GM23338 (cell line): ENCODE results near the gene ACE2. TPM values are rescaled to one million over a fixed set of nuclear protein-coding genes. Genes with fewer than 3 reads are reported as not detected.
A peak's percentile ranks its signal among the peaks of the same experiment; 100 is the strongest.

Experiments
- ATAC-seq: fragments of 200-7000 bp; cut with Tn5 transposase; 3 replicates; pipeline ENCODE4 v1.9.1; 2020
- DNase-seq: peaks from one replicate; pipeline ENCODE4 v3.0.0-alpha.2; 2015; ENCODE audit warnings: low spot score
- H2AFZ ChIP-seq: fragments of 200-600 bp; sonication (generic); 2 replicates; pipeline ENCODE4 v1.8.0; 2016; ENCODE audit warnings: antibody characterized with exemption, mild to moderate bottlenecking, moderate library complexity
- H3F3A ChIP-seq: fragments of 200-600 bp; sonication (generic); replicated peaks from 2 replicates; pipeline ENCODE4 v1.8.0; 2017; ENCODE audit warnings: antibody characterized with exemption, mixed run types, low read depth
- H3K27ac ChIP-seq: fragments of 200-600 bp; sonication (generic); 2 replicates; pipeline ENCODE4 v1.6.1; 2016; ENCODE audit warnings: low read depth
- H3K27me3 ChIP-seq: fragments of 200-600 bp; sonication (generic); 2 replicates; pipeline ENCODE4 v1.8.0; 2016; ENCODE audit warnings: mild to moderate bottlenecking, mixed run types, moderate library complexity; ENCODE audit not compliant: insufficient read depth
- H3K36me3 ChIP-seq: fragments of 200-600 bp; sonication (generic); 2 replicates; pipeline ENCODE4 v1.8.0; 2016; ENCODE audit warnings: mild to moderate bottlenecking; ENCODE audit not compliant: insufficient read depth
- H3K4me1 ChIP-seq: fragments of 200-600 bp; sonication (generic); 2 replicates; pipeline ENCODE4 v1.8.0; 2016; ENCODE audit warnings: mild to moderate bottlenecking, moderate library complexity; ENCODE audit not compliant: insufficient read depth
- H3K4me2 ChIP-seq: fragments of 200-600 bp; sonication (generic); 2 replicates; pipeline ENCODE4 v1.7.1; 2017; ENCODE audit warnings: mixed run types
- H3K4me3 ChIP-seq: fragments of 200-600 bp; sonication (generic); 2 replicates; pipeline ENCODE4 v1.6.1; 2016; ENCODE audit warnings: mixed run types
- H3K79me2 ChIP-seq: fragments of 200-600 bp; sonication (generic); replicated peaks from 2 replicates; pipeline ENCODE4 v1.8.0; 2017; ENCODE audit warnings: mild to moderate bottlenecking; ENCODE audit not compliant: insufficient read depth
- H3K9me2 ChIP-seq: fragments of 200-600 bp; sonication (generic); 2 replicates; pipeline ENCODE4 v1.8.0; 2017; ENCODE audit not compliant: insufficient read depth
- H4K20me1 ChIP-seq: fragments of 200-600 bp; sonication (generic); replicated peaks from 2 replicates; pipeline ENCODE4 v1.8.0; 2017; ENCODE audit warnings: mild to moderate bottlenecking; ENCODE audit not compliant: insufficient read depth
- H3K27ac Mint-ChIP-seq: 2 replicates; pipeline ENCODE4 v1.8.0; 2020; ENCODE audit warnings: inconsistent platforms, mild to moderate bottlenecking, moderate library complexity, mixed read lengths
- H3K27me3 Mint-ChIP-seq: 3 replicates; pipeline ENCODE4 v1.8.0; 2022; ENCODE audit warnings: low read depth, mild to moderate bottlenecking, moderate library complexity, mixed read lengths, inconsistent platforms; ENCODE audit not compliant: insufficient read depth, poor library complexity
- H3K36me3 Mint-ChIP-seq: 3 replicates; pipeline ENCODE4 v1.8.0; 2021; ENCODE audit warnings: low read depth, mild to moderate bottlenecking, inconsistent platforms, moderate library complexity, mixed read lengths
- H3K4me1 Mint-ChIP-seq: 3 replicates; pipeline ENCODE4 v1.8.0; 2020; ENCODE audit warnings: mild to moderate bottlenecking, inconsistent platforms, mixed read lengths
- H3K4me3 Mint-ChIP-seq: 3 replicates; pipeline ENCODE4 v1.8.0; 2021; ENCODE audit warnings: moderate library complexity, mild to moderate bottlenecking, inconsistent platforms, mixed read lengths
- H3K9me3 Mint-ChIP-seq: 3 replicates; pipeline ENCODE4 v1.8.0; 2020; ENCODE audit warnings: moderate library complexity, mild to moderate bottlenecking, inconsistent platforms, mixed read lengths
- CREB1 ChIP-seq: fragments of 250-450 bp; sonication (Bioruptor Pico); IDR thresholded peaks from 2 replicates; pipeline ENCODE4 v1.5.0; 2020; ENCODE audit warnings: low read depth, mild to moderate bottlenecking, moderate library complexity
- CTCF ChIP-seq, 2 experiments: fragments of 200-600 bp in 1 of 2; sonication (generic) in 1 of 2; conservative IDR thresholded peaks; 2 replicates each; pipeline versions ENCODE4 v1.5.1 to v1.6.1; 2016 to 2017; ENCODE audit warnings: antibody characterized with exemption in 2 of 2, low read depth in 2 of 2, mild to moderate bottlenecking in 2 of 2, moderate library complexity in 1 of 2
- NANOG ChIP-seq: IDR thresholded peaks from 2 replicates; pipeline ENCODE4 v1.6.1; 2016; ENCODE audit warnings: antibody characterized with exemption, borderline replicate concordance
- polyA plus RNA-seq: library from polyadenylated mRNA; unstranded; fragments of >200 nt; fragmentation: Nextera tagmentation; extraction: Ambion mirVana; gene quantifications from 2 replicates; pipeline ENCODE4 v1.2.1, GENCODE V29; 2016
- total RNA-seq: library from RNA; depleted of rRNA; stranded (reverse); fragments of >200 nt; shearing (Covaris generic); gene quantifications from 2 replicates; pipeline ENCODE4 v1.2.3, GENCODE V29; 2014
- TF ChIP-seq, protein P1 (sequence below): fragments of 250-450 bp; sonication (Bioruptor Pico); IDR thresholded peaks from 2 replicates; pipeline ENCODE4 v1.5.0; 2020; ENCODE audit warnings: mild to moderate bottlenecking, moderate library complexity

Gene ACE2
- total and polyA plus RNA-seq, 2 experiments from 2014 or later = 0.10 TPM; not detected in 1

- TF ChIP-seq, protein P1, sequence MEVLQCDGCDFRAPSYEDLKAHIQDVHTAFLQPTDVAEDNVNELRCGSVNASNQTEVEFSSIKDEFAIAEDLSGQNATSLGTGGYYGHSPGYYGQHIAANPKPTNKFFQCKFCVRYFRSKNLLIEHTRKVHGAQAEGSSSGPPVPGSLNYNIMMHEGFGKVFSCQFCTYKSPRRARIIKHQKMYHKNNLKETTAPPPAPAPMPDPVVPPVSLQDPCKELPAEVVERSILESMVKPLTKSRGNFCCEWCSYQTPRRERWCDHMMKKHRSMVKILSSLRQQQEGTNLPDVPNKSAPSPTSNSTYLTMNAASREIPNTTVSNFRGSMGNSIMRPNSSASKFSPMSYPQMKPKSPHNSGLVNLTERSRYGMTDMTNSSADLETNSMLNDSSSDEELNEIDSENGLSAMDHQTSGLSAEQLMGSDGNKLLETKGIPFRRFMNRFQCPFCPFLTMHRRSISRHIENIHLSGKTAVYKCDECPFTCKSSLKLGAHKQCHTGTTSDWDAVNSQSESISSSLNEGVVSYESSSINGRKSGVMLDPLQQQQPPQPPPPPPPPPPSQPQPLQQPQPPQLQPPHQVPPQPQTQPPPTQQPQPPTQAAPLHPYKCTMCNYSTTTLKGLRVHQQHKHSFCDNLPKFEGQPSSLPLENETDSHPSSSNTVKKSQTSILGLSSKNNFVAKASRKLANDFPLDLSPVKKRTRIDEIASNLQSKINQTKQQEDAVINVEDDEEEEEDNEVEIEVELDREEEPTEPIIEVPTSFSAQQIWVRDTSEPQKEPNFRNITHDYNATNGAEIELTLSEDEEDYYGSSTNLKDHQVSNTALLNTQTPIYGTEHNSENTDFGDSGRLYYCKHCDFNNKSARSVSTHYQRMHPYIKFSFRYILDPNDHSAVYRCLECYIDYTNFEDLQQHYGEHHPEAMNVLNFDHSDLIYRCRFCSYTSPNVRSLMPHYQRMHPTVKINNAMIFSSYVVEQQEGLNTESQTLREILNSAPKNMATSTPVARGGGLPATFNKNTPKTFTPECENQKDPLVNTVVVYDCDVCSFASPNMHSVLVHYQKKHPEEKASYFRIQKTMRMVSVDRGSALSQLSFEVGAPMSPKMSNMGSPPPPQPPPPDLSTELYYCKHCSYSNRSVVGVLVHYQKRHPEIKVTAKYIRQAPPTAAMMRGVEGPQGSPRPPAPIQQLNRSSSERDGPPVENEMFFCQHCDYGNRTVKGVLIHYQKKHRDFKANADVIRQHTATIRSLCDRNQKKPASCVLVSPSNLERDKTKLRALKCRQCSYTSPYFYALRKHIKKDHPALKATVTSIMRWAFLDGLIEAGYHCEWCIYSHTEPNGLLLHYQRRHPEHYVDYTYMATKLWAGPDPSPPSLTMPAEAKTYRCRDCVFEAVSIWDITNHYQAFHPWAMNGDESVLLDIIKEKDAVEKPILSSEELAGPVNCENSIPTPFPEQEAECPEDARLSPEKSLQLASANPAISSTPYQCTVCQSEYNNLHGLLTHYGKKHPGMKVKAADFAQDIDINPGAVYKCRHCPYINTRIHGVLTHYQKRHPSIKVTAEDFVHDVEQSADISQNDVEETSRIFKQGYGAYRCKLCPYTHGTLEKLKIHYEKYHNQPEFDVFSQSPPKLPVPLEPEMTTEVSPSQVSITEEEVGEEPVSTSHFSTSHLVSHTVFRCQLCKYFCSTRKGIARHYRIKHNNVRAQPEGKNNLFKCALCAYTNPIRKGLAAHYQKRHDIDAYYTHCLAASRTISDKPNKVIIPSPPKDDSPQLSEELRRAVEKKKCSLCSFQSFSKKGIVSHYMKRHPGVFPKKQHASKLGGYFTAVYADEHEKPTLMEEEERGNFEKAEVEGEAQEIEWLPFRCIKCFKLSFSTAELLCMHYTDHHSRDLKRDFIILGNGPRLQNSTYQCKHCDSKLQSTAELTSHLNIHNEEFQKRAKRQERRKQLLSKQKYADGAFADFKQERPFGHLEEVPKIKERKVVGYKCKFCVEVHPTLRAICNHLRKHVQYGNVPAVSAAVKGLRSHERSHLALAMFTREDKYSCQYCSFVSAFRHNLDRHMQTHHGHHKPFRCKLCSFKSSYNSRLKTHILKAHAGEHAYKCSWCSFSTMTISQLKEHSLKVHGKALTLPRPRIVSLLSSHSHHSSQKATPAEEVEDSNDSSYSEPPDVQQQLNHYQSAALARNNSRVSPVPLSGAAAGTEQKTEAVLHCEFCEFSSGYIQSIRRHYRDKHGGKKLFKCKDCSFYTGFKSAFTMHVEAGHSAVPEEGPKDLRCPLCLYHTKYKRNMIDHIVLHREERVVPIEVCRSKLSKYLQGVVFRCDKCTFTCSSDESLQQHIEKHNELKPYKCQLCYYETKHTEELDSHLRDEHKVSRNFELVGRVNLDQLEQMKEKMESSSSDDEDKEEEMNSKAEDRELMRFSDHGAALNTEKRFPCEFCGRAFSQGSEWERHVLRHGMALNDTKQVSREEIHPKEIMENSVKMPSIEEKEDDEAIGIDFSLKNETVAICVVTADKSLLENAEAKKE (CRISPR knock-in tag) = no peak
- no peak for TF ChIP-seq NANOG
Observed at GRCh38 chrX:15570145-15570544, 30.6 kb downstream of the ACE2 start (continued).

DNA sequence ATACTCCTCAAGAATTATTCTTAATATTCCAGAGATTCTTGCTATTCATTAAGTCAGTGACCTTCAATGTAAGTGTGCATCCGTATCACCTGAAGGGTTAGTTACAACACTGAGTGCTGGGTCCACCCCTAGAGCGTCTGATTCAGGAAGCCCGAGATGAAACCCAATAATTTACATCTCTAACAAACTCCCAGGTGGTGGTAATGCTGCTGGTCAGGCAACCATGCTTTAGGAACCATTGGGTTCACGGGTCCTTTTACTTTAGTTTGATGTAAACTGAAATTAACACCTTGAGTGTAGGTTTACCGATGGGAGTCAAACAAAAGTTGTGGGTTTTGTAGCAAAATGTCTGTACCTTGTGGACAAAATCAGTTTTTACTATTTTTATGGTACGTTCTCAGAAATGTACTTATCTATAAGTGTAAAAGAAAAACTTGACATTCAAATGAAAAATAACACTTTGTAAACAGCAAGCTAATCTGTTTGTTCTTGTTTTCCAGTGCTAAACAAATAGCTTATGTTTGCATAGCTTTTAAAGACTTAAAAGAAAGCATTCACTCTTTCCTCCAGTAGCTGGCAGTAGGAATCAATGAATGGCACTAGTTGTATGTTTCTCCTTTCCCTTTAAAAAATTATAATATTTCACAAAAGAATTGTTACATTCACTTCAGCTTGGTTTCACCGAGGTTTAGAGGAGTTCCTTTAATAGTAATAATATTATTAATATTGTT is 32.7 kb downstream of the ACE2 start:
- Mint-ChIP-seq H3K9me3 (no peaks in the 10 kb centered on the region), H3K27me3 (peaks cover 4% of the 10 kb centered on the region), H3K36me3 (no peaks in the 10 kb centered on the region), H3K4me3 (no peak overlapping the region), H3K27ac (no peak overlapping the region), H3K4me1 (peaks cover 32% of the 10 kb centered on the region)
- Histone ChIP-seq H3K27me3 (no peaks in the 10 kb centered on the region), H3K27ac (no peak overlapping the region), H3K4me1 (0 out of 2 replicates have a peak, but pooled peaks cover 3% of the 10 kb centered on the region), H3K4me3 (no peak overlapping the region), H3K36me3 (no peaks in the 10 kb centered on the region), H2AFZ (no peak overlapping the region), H3K9me2 (no peaks in the 10 kb centered on the region), H3F3A (no peaks in the 10 kb centered on the region), H3K4me2 (no peak overlapping the region), H4K20me1 (no peaks in the 10 kb centered on the region), H3K79me2 (no peaks in the 10 kb centered on the region)
- DNase-seq = peak; percentile 4
- peak; percentile 56 for ATAC-seq
- peak; percentile 35 to 43; a peak in 2 of 4 replicates for TF ChIP-seq CTCF (conservative IDR thresholded peaks at IDR 0.05; ENCODE audit: low read depth in 2 of 2)
- no peak for TF ChIP-seq CREB1 (CRISPR knock-in tag)
